OCI-LY7 (cell line): ENCODE results near the gene MCTP2.

Source experiments
- CTCF ChIP-seq: fragments of 200-600 bp; sonication (generic); conservative IDR thresholded peaks from 2 replicates; pipeline ENCODE4 v1.5.1; 2014; ENCODE audit warnings: mild to moderate bottlenecking, antibody characterized with exemption, low read length, moderate library complexity, mixed read lengths
- EZH2phosphoT487 ChIP-seq: fragments of 200-600 bp; sonication (generic); IDR thresholded peaks from 2 replicates; pipeline ENCODE4 v1.6.1; 2018; ENCODE audit warnings: low read depth, borderline replicate concordance, mild to moderate bottlenecking, mixed run types, antibody characterized with exemption, low read length, moderate library complexity, mixed read lengths

- TF ChIP-seq EZH2phosphoT487 = no peak
- TF ChIP-seq CTCF = no peak
Measured at GRCh38 chr15:94354655-94355054, 123.3 kb downstream of the MCTP2 start.
